Activated CD8-positive, alpha-beta memory T cell treated with anti-CD3 and anti-CD28 coated beads for 36 hours (primary cell): ENCODE measurements around the gene LRRC17. TPM values are rescaled to one million over a fixed set of nuclear protein-coding genes. Genes with fewer than 3 reads are reported as not detected.
"Not testable (repeated sequence)": the region's sequence is repeated elsewhere in the genome, so short reads cannot be mapped to it uniquely, and the experiment has no call there.

Experiments used
- CTCF ChIA-PET: fragments of 350-600 bp; sonication (Branson Sonifier 250); formaldehyde crosslinking; loops from one replicate; lab custom pipeline; 2021; ENCODE audit warnings: antibody characterized with exemption; lab: Charles Lee
- POLR2A ChIA-PET: fragments of 350-600 bp; sonication (Branson Sonifier 250); formaldehyde crosslinking; loops from one replicate; lab custom pipeline; 2021; ENCODE audit warnings: antibody characterized with exemption; lab: Charles Lee
- total RNA-seq, 2 experiments: library from RNA; stranded (reverse); gene quantifications; one replicate each; pipeline ENCODE4 v1.2.3, GENCODE V29; 2021

LRRC17 gene
- total RNA-seq, 2 experiments from 2014 or later: not detected

GRCh38 chr7:102977586-102977985 is 64.8 kb downstream of the LRRC17 start:
- POLR2A ChIA-PET, CTCF ChIA-PET: not testable (repeated sequence)

GRCh38 chr7:102978284-102978683 is 65.5 kb downstream of the LRRC17 start:
- CTCF ChIA-PET: no interaction called here
- POLR2A ChIA-PET: no interaction called here

GRCh38 chr7:102979670-102980069 is 66.9 kb downstream of the LRRC17 start:
- ChIA-PET CTCF (no interaction called here), POLR2A (no interaction called here)

- ChIA-PET CTCF (no interaction called here), POLR2A (no interaction called here)
Measured at GRCh38 chr7:102981451-102981850, 68.7 kb downstream of the LRRC17 start.

GRCh38 chr7:102982235-102982634 is 69.4 kb downstream of the LRRC17 start:
- POLR2A ChIA-PET: interaction anchor here (0.6 kb wide), 1 partner anchor 124 kb away, joined by 4 read pairs; no protein-coding TSS in a partner anchor

GRCh38 chr7:102983602-102984001 is 70.8 kb downstream of the LRRC17 start:
- ChIA-PET POLR2A (no interaction called here), CTCF (no interaction called here)

More at GRCh38 chr7:102982235-102982634, 69.4 kb downstream of the LRRC17 start:
- CTCF ChIA-PET: no interaction called here

GRCh38 chr7:102985176-102985783 is 72.5 kb downstream of the LRRC17 start:
- CTCF ChIA-PET: no interaction called here
- POLR2A ChIA-PET: no interaction called here

- ChIA-PET CTCF (no interaction called here), POLR2A (no interaction called here)
Measured at GRCh38 chr7:102988088-102988487, 75.3 kb downstream of the LRRC17 start.

- POLR2A ChIA-PET: no interaction called here
- CTCF ChIA-PET: no interaction called here
Measured at GRCh38 chr7:102988631-102989560, 76.1 kb downstream of the LRRC17 start.

GRCh38 chr7:102990642-102991041 is 77.8 kb downstream of the LRRC17 start:
- ChIA-PET POLR2A (no interaction called here), CTCF (no interaction called here)

- ChIA-PET CTCF (no interaction called here), POLR2A (no interaction called here)
Measured at GRCh38 chr7:102991077-102991539, 78.3 kb downstream of the LRRC17 start.

- ChIA-PET CTCF (no interaction called here), POLR2A (no interaction called here)
Measured at GRCh38 chr7:102991540-102992214, 78.9 kb downstream of the LRRC17 start.

GRCh38 chr7:102992509-102992937 is 79.7 kb downstream of the LRRC17 start:
- ChIA-PET CTCF (no interaction called here), POLR2A (no interaction called here)

GRCh38 chr7:102992938-102993717 is 80.3 kb downstream of the LRRC17 start:
- ChIA-PET POLR2A (interaction anchor here (0.6 kb wide), 1 partner anchor 56 kb away, joined by 4 read pairs; no protein-coding TSS in a partner anchor), CTCF (no interaction called here)

GRCh38 chr7:102993718-102994029 is 80.9 kb downstream of the LRRC17 start:
- ChIA-PET CTCF (no interaction called here), POLR2A (interaction anchor here (0.6 kb wide), 1 partner anchor 56 kb away, joined by 4 read pairs; no protein-coding TSS in a partner anchor)

- ChIA-PET POLR2A (no interaction called here), CTCF (no interaction called here)
Measured at GRCh38 chr7:102994567-102994966, 81.8 kb downstream of the LRRC17 start.
